Body of pancreas (tissue), 4 donors: Measurements from ENCODE around the gene TMEM39A. TPM values are rescaled to one million over a fixed set of nuclear protein-coding genes. Genes with fewer than 3 reads are reported as not detected.

Experiments
- ATAC-seq: fragments of 150-250 bp; one replicate; pipeline ENCODE4 v1.9.1; 2016
- DNase-seq, 4 donors: peaks; one replicate each; pipeline ENCODE4 v3.0.0-alpha.2; 2019
- H3K27ac ChIP-seq, 4 donors: fragments of 200-600 bp; sonication (generic); 1 replicate in 3 of 4; 2 replicates in 1 of 4; pipeline versions ENCODE4 v1.5.1 to v1.6.1; 2016 to 2019; ENCODE audit warnings: mild to moderate bottlenecking in 1 of 4, mixed read lengths in 1 of 4, moderate library complexity in 1 of 4
- H3K27me3 ChIP-seq, 2 donors: fragments of 200-600 bp; sonication (generic); one replicate each; pipeline ENCODE4 v1.6.0; 2016; ENCODE audit warnings: mild to moderate bottlenecking in 1 of 2
- H3K36me3 ChIP-seq, 2 donors: fragments of 200-600 bp; sonication (generic); replicated peaks in 1 of 2; 2 replicates each; pipeline ENCODE4 v1.5.1; 2016; ENCODE audit warnings: low read depth in 2 of 2; ENCODE audit not compliant: insufficient read depth in 1 of 2
- H3K4me1 ChIP-seq: fragments of 200-600 bp; sonication (generic); one replicate; pipeline ENCODE4 v1.6.0; 2016
- H3K4me3 ChIP-seq, 2 donors: fragments of 200-600 bp; sonication (generic); 1 replicate in 1 of 2; 2 replicates in 1 of 2; pipeline ENCODE4 v1.5.1; 2016 to 2019
- H3K9me3 ChIP-seq, 3 donors: fragments of 200-600 bp; sonication (generic); 1 replicate in 2 of 3; 2 replicates in 1 of 3; pipeline ENCODE4 v1.5.1; 2016
- CTCF ChIP-seq, 7 experiments: fragments of 450-650 bp in 4 of 7; fragments of 200-600 bp in 3 of 7; sonication (generic) in 3 of 7; IDR thresholded peaks; one replicate each; pipeline ENCODE4 v1.5.1; 2016 to 2019; ENCODE audit warnings: antibody characterized with exemption in 7 of 7
- POLR2A ChIP-seq, 3 donors: fragments of 450-650 bp; IDR thresholded peaks; one replicate each; pipeline ENCODE4 v1.6.1; 2016; ENCODE audit warnings: antibody characterized with exemption in 3 of 3, mild to moderate bottlenecking in 2 of 3
- WGBS, 2 donors: methylation state at CpG; one replicate each; pipeline ENCODE4 v1.1.5; 2017; 5-methylcytosine and 5-hydroxymethylcytosine counted together
- intact Hi-C: fragments of 100-400 bp; cut with DNase I; formaldehyde crosslinking; loops from one replicate; pipeline ENCODE4 v1.15.1; 2023
- total RNA-seq, 2 donors: library from RNA; depleted of rRNA; stranded (reverse); fragments of >200 nt; gene quantifications; one replicate each; pipeline ENCODE4 v1.1.0, GENCODE V29; 2016

TMEM39A gene
- total RNA-seq, 2 donors from 2014 or later, result 50.1 to 85.4 TPM

DNA sequence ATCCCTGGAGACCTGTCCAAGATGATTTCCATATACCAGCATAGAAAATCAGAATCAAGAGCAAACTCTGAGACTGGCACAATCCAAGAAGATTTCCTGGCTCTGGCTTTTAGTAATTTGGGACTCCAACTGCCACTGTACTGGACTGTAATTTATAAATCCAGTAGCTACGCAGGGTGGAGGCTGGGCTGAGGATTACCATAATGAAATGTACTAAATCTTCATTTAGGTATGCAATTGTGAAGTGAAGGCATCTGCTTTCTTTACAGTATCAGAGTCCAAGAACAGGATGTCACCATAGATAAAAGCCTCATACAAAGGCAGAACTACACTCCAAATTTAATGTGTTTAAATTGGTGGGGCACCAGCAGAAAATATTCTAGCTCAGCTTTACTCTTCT, 46.5 kb downstream of the TMEM39A start:
- H3K9me3 ChIP-seq, result no peaks in the 10 kb centered on the region
- intact Hi-C loops, result no loop called here
- WGBS, 2 donors, result 85 to 92% methylated on average over 1 of the region's 1 CpG
- H3K36me3 ChIP-seq, result no peaks in the 10 kb centered on the region
- no peak overlapping the region for H3K27ac ChIP-seq
- H3K27me3 ChIP-seq, result no peaks in the 10 kb centered on the region
- DNase-seq (no peak), ATAC-seq (no peak)
- TF ChIP-seq CTCF (IDR thresholded peaks at IDR 0.05), result no peak
- TF ChIP-seq POLR2A (IDR thresholded peaks at IDR 0.05), result no peak
- no peak overlapping the region for H3K4me3 ChIP-seq
- no peaks in the 10 kb centered on the region for H3K4me1 ChIP-seq

GRCh38 chr3:119413603-119414280, 49.7 kb downstream of the TMEM39A start:
- no peak for DNase-seq
- intact Hi-C loops, result no loop called here
- Histone ChIP-seq H3K27me3 (no peaks in the 10 kb centered on the region), H3K4me1 (no peaks in the 10 kb centered on the region), H3K4me3 (no peak overlapping the region), H3K27ac (no peak overlapping the region), H3K36me3 (no peaks in the 10 kb centered on the region), H3K9me3 (no peaks in the 10 kb centered on the region)
- ATAC-seq, result no peak
- TF ChIP-seq POLR2A (IDR thresholded peaks at IDR 0.05) (no peak), CTCF (IDR thresholded peaks at IDR 0.05) (no peak)
- 85 to 91% methylated on average over 5 to 7 of the region's 7 CpGs for WGBS, 2 donors

DNA sequence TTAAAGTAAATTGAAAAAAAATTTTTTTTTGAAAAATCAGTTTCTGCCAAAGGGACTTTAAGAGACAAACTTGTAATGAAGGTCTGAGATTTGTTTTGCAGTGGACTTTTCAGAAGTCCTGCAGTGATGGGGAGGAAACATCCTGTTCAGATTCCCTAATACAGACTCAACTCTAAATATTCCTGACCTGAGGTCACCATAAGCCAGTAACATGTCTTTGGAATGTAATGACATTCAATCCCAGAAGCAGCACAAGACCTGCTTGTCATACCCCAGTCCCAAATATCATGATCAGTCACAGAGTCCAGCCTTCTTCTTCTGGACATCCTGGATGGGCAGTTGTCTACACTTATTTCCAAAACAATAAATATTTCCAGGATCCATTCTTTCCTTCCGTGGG, 53.6 kb downstream of the TMEM39A start:
- H3K9me3 ChIP-seq, result no peaks in the 10 kb centered on the region
- no peak for TF ChIP-seq CTCF (IDR thresholded peaks at IDR 0.05)
- TF ChIP-seq POLR2A (IDR thresholded peaks at IDR 0.05), result no peak
- ATAC-seq (no peak), DNase-seq (no peak)
- H3K27me3 ChIP-seq, result no peaks in the 10 kb centered on the region
- no peaks in the 10 kb centered on the region for H3K36me3 ChIP-seq
- intact Hi-C loops, result no loop called here
- H3K4me1 ChIP-seq, result no peaks in the 10 kb centered on the region
- no peak overlapping the region for H3K4me3 ChIP-seq
- 85 to 92% methylated on average over 1 of the region's 1 CpG for WGBS, 2 donors
- no peak overlapping the region for H3K27ac ChIP-seq

DNA sequence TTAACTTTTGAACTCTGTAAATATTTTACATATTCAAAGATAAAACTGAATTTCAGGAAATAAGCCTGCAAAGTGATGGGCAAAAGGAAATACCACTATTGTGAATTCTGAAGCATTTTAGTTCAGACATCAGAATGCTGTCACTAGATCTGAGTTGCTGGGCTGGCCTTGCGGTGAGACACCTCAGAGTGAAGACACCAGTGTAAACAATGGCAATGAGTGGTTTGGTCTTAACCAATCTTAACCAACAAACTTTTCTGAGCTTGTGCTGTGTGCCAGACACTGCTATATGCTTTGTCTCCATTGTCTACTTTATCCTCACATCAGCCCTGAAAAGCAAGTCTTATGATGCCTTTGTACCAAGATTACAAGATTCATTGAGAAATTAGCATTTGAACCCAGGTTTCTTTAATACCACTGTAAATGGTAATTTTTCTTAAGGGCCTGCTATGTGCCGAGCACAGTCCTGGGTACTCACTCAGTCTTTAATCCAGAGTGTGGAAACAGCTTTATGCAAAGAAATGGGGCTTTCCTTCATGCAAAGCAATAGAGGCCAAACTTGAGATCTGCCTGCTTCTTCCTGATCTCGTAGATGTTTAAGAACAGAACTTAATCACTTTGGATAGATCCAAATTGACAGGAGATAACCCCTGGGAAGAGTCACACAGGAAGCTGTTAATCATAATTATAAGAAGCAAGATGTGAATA, 55.0 kb downstream of the TMEM39A start:
- H3K36me3 ChIP-seq, result no peaks in the 10 kb centered on the region

More for the DNA sequence above, 55.0 kb downstream of the TMEM39A start:
- Histone ChIP-seq H3K9me3 (no peaks in the 10 kb centered on the region), H3K4me3 (no peak overlapping the region), H3K27ac (no peak overlapping the region), H3K27me3 (no peaks in the 10 kb centered on the region), H3K4me1 (no peaks in the 10 kb centered on the region)
- 71 to 86% methylated on average over 3 of the region's 3 CpGs for WGBS, 2 donors
- TF ChIP-seq POLR2A (IDR thresholded peaks at IDR 0.05) (no peak), CTCF (IDR thresholded peaks at IDR 0.05) (no peak)
- no peak for DNase-seq
- intact Hi-C loops, result no loop called here
- no peak for ATAC-seq
